Islet of Langerhans (tissue), 1 donor: ENCODE measurements around the gene TNFRSF25.

Experiments used
- FAIRE-seq: peaks from one replicate; lab custom pipeline; 2011; peaks lifted over from hg19 to GRCh38; lab: Jason Lieb, UNC

The TNFRSF25 gene

GRCh38 chr1:6488602-6489382 is 22.8 kb upstream of the TNFRSF25 start:
- FAIRE-seq = no peak

DNA sequence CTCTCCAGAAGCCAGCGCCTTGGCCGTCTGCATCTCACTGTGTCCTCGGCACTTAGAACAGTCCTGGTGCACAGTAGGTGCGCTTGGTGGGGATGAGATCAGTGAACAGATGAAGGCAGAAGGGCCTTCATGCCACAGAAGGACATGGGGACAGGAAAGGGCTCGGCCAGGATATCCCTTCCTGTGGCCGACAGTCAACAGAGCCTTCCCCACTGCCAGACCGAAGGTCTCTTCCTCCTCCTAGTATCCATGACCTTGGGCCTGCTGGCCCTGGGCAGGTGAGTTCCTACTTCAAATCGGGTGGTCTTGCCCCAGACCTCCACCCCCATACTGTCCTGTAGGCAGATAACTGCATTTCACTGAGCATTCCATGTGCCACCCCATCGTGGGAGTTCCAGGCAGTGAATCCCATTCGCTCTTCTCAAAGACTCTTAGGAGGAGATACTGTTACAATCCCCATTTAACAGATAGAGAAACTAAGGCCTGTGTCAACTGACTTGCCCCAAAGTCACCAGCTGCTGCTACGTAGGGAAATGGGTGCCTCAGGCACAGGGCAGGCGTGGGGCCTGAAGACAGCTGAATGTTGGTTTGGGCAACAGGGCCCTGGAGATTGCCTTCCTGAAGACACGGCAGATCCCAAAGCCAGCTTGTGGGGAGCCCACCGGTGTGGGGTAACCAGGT is 22.0 kb upstream of the TNFRSF25 start:
- FAIRE-seq = no peak

DNA sequence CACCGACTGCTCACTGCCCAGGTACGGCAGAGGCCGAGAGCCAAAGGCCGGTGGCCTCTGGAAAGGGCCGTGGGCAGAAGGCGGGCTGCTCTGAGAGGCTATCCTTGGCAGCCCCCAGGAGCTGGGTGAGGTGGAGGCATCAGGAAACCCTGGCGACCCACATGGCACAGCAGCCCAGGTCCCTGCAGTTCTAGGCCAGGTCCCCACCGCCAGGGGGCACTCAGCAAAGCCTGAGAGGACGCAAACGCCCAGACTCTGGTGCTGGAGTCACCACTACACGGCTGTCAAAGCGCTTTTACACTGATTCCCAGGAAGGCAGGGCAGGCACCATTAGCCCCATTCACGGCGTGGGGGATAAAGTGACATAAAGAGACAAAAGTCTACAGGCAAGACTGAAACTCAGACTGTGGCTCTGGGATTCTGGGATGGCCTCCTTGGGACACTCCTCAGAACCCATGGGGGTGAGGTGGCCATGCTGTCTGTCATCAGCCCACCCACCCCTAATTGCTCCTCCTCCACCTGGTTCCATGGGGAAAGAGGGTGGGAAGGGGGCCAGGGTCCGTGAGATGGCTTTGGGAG is 20.5 kb upstream of the TNFRSF25 start:
- FAIRE-seq = no peak

DNA sequence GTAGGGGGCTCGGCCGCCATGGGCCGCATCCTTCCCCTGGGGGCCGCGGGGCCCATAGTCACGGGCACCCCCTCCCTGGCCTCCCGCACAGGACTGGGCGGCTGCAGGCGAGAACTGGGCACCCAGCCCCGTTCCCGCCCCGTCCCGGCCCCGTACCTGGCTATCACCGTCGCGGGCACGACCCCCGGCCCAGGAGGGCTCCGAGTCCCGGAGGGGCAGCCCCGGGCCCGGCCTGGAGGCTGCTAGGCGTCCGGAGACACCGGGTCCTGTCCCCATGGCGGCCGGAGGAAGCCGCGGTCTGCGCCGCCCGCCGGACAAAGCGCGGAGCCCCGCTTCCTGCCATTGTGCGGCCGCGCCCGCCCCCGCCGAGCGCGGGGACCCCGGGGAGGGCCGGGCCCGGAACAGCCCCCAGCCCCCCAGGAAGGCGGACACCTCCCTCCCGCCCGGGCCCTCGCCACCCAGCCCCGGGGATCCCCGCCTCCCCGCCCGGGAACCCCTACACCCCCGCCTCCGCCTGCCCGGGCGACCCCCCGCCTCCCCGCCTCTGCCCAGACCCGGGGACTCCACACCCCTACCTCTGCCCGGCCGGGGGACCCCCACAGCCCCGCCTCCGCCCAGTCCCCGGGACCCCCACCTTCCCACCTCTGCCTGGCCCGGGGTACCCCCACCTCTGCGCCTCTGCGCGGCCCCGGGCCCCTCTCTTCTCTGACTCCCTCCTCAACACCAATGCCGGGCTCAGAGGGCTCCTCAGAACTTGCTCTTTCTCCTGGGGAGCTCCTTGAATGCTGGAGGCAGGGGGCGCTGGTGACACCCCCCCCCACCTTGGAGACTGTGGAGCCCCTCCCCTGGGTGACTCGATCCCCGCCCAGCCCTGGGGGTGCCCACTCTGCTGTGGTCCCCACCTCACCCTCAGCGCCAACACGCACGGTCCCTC is 19.5 kb upstream of the TNFRSF25 start:
- no peak for FAIRE-seq

DNA sequence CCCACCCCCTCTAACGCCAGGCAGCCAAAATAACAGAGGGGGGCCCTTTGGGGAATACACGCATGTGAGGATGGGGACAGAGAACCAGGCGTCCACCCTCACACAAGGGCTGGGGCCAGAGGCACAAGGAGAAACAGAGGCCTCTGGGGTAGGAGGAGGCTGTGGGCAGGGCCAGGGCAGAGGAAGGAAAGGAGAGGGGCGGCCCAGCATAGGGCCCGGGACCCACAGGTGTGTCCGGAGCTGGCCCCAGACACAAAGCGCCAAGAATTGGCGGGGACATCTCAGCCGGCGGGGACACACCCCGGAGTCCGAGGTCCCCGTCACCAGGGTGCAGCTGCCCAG is 18.8 kb upstream of the TNFRSF25 start:
- no peak for FAIRE-seq

DNA sequence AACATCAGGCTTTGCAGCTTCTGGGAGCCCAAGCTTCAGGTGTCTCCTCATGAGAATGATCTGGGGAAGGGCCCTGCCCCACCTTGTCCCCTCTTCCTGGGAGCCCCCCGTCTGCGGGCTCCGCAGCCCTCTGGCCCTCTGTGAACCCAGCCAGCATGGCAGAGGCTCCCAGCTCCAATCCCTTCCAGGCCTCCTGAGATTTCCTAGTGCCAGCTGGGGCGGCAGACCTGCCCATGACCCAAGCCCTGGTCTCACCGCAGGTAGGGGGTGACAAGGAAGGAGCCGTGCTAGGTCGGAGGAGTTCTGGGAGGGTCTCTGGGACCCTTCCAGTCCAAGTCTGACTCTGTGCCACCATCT is 17.8 kb upstream of the TNFRSF25 start:
- FAIRE-seq = no peak

- no peak for FAIRE-seq
Observed at GRCh38 chr1:6483017-6483760, 17.2 kb upstream of the TNFRSF25 start.

DNA sequence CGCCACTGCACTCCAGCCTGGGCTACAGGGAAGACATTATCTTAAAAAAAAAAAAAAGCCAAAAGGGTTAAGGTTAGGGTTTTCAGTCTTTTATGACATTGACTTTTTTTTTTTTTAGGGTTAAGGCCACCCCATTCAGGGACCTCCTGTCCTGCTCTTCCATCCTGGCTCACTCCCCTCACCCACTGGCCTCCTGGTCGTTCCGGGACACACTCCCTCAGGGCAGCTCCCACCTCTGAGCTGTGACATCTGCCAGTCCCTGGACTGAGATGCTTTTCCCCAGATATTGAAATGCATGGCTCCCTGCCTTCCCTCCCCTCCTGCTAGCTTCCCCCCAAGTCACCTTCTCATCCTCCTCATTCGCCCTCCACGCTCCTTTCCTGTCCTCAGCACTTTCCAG is 15.8 kb upstream of the TNFRSF25 start:
- FAIRE-seq = no peak

- no peak for FAIRE-seq
Observed at GRCh38 chr1:6477039-6477820, 11.3 kb upstream of the TNFRSF25 start.

GRCh38 chr1:6476483-6476882 is 10.5 kb upstream of the TNFRSF25 start:
- no peak for FAIRE-seq

DNA sequence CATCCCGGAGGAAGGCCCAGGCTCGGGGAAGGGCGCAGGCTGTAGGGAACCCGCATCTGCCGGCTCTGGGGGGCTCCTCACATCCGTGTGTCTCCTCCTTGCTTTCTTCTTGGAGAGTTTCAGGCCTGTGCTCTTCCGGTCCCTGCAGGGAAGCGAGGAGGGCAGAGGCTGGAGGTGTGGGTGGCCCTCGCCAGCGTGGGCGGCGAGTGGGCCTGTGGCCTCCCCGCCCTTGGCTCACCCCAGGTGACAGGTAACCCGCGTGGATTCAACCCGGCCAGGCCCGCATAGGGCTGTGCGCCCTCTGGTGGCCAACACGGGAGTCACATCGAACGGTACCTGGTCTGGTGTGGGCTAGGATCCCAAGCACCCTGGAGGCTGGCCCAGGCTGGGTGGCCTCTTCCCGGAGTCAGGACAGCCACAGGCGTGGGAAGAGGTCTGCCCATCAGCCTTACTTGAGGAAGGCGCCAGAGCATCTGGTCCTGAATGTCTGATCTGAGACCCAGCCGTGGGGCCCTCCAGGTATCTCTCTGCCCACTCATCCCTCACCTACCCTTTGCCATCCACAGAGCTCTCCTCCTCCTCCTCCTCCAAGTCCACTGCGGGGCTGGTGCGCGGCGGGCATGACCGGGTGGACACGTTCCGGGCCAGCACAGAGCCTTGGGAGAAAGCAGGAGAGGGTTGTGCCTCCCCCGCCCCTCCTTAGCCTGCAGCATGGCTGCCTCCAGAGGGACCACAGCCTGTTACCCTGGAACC is 9.6 kb upstream of the TNFRSF25 start:
- no peak for FAIRE-seq

- no peak for FAIRE-seq
Observed at GRCh38 chr1:6474815-6475282, 8.9 kb upstream of the TNFRSF25 start.

GRCh38 chr1:6473974-6474814 is 8.2 kb upstream of the TNFRSF25 start:
- no peak for FAIRE-seq

DNA sequence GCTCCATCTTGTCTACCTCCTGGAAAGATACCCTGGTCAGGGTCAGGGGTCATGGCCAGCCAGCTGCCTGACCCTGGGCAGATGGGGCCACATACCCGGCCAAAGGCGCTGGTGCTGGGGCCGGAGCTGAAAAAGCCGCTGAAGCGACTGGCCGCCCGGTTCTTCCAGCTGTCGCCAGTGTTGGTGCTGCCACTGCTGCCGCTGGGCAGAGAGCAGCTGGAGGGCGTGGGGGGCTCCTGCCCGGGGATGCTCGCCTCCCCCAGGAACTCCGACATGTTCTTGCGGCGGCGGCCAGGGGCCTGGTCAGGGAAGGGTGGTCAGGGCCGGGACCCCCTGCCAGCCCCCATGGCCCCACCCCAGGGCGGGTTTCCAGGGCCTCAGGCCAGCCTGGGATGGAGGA is 7.2 kb upstream of the TNFRSF25 start:
- no peak for FAIRE-seq

DNA sequence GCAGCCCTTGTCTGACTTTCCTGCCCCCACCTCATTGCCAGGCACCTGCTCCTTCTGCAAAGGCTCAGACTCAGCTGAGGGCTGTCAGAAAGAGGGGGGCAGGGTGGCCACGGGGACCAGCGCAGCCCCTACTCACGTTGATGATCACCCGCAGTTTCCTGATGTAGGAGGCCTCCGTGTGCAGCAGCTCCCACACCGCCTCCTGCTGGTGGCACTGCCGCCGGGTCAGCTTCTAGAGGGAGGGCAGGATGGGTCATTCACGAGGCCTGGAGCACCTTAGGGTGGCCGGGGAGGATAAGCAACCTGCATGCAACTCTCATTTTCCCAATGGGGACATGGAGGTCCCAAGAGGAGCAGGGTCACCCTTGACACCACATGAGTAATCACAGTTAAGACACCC is 6.4 kb upstream of the TNFRSF25 start:
- FAIRE-seq = no peak

DNA sequence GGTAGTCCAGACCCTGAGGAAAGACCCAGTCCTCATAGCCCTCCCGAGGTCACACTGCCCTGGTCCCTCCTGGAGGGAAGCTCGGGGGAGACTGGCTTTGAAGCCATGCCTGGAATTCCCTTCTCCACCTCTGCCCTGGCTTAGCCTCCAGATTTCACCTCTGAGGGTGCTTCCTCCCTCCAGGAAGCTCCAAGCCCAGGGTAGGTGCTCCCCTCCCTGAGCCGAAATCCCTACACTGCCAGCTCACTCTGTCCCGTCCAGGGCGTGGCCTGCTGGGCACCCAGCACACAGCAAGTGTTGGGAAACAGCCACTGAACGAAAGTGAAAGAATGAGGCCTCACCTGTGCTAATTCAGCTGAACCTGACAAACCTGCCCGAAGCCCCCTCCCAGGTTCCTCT is 6.0 kb upstream of the TNFRSF25 start:
- FAIRE-seq = no peak

GRCh38 chr1:6471086-6471969 is 5.4 kb upstream of the TNFRSF25 start:
- no peak for FAIRE-seq
